DND-41 (cell line): Measurements from ENCODE around the gene OSBPL7.

Experiments used
- CTCF ChIP-seq: IDR thresholded peaks from 2 replicates; pipeline ENCODE4 v1.5.1; 2012; ENCODE audit warnings: borderline replicate concordance, low read length, moderate library complexity, mild to moderate bottlenecking; ENCODE audit not compliant: poor library complexity, severe bottlenecking; ENCODE audit errors: extremely low read depth
- EZH2 ChIP-seq: IDR thresholded peaks from 3 replicates; pipeline ENCODE4 v1.6.1; 2012; ENCODE audit warnings: borderline replicate concordance, low read depth, mild to moderate bottlenecking, moderate library complexity, low read length, inconsistent platforms; ENCODE audit not compliant: severe bottlenecking

- TF ChIP-seq CTCF, result no peak
- no peak for TF ChIP-seq EZH2
These were observed 64.2 kb downstream of the OSBPL7 start for GRCh38 chr17:47757386-47757785.
